Measurements from ENCODE around the gene LRRC4.

DNA sequence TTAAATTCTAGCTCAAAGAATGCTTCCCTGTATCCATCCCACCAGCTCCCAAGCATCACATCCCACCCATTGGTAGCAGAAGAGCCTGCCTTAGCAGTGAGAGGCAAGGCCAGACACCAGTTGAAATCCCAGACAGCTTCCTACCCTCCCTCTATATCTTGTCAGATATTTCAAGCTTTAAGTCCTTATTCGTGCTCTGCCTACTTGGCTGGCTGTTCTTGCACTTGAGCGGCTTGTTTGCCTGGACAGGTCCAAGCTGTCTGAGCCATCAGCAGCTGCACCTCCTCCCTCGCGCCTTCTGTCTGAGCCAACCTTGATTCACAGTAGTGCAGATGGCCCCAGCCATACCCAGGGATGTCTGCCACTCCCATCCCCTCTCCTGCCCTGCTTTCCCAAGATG is 16.4 kb downstream of the LRRC4 start:
- TF ChIP-seq, protein P1, sequence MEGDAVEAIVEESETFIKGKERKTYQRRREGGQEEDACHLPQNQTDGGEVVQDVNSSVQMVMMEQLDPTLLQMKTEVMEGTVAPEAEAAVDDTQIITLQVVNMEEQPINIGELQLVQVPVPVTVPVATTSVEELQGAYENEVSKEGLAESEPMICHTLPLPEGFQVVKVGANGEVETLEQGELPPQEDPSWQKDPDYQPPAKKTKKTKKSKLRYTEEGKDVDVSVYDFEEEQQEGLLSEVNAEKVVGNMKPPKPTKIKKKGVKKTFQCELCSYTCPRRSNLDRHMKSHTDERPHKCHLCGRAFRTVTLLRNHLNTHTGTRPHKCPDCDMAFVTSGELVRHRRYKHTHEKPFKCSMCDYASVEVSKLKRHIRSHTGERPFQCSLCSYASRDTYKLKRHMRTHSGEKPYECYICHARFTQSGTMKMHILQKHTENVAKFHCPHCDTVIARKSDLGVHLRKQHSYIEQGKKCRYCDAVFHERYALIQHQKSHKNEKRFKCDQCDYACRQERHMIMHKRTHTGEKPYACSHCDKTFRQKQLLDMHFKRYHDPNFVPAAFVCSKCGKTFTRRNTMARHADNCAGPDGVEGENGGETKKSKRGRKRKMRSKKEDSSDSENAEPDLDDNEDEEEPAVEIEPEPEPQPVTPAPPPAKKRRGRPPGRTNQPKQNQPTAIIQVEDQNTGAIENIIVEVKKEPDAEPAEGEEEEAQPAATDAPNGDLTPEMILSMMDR (IDR thresholded peaks at IDR 0.05), result no peak
- TF ChIP-seq EZH2phosphoT487 (IDR thresholded peaks at IDR 0.05) (no peak), EZH2 (IDR thresholded peaks at IDR 0.05) (no peak)

Measured in neural progenitor cell (in vitro differentiated cells).